ENCODE results near the gene F7.
"Not testable (repeated sequence)": the region's sequence is repeated elsewhere in the genome, so short reads cannot be mapped to it uniquely, and the experiment has no call there.

Gene F7

DNA sequence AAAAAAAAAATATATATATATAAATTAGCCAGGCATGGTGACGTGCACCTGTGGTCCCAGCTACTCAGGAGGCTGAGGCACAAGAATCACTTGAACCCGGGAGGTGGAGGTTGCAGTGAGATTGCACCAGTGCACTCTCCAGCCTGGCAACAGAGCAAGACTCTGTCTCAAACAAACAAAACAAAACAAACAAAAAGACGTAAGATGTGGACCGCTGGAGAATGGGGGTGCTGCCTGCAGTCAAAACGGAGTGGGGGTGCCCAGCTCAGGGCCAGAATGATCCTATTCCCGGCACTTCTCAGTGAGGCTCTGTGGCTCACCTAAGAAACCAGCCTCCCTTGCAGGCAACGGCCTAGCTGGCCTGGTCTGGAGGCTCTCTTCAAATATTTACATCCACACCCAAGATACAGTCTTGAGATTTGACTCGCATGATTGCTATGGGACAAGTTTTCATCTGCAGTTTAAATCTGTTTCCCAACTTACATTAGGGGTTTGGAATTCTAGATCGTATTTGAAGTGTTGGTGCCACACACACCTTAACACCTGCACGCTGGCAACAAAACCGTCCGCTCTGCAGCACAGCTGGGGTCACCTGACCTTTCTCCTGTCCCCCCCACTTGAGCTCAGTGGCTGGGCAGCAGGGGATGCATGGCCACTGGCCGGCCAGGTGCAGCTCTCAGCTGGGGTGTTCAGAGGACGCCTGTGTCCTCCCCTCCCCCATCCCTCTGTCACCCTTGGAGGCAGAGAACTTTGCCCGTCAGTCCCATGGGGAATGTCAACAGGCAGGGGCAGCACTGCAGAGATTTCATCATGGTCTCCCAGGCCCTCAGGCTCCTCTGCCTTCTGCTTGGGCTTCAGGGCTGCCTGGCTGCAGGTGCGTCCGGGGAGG, at the start of gene F7:
TSS of gene F7 (plus strand) at position 760 of the 889 bp plus-strand sequence. CDS start at position 811, 51 bp downstream.
- peak; percentile 51 for DNase-seq

DNA sequence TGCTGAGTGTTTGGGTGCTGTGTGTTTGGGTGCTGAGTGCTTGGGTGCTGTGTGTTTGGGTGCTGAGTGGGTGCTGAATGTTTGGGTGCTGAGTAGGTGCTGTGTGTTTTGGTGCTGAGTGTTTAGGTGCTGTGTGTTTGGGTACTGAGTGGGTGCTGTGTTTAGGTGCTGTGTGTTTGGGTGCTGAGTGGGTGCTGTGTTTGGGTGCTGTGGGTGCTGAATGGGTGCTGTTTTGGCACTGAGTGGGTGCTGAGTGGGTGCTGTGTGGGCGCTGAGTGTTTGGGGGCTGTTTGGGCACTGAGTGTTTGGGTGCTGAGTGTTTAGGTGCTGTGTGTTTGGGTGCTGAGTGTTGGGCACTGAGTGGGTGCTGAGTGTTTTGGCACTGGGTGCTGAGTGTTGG, 48.5 kb upstream of the F7 start:
- no peak for DNase-seq

DNA sequence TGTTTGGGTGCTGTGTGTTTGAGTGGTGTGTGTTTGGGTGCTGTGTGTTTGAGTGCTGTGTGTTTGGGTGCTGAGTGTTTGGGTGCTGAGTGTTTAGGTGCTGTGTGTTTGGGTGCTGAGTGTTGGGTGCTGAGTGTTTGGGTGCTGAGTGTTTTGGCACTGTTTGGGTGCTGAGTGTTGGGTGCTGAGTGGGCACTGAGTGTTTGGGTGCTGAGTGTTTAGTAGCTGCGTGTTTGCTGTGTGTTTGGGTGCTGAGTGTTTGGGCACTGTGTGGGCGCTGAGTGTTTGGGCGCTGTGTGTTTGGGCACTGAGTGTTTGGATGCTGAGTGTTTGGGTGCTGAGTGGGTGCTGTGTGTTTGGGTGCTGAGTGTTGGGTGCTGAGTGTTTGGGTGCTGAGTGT, 48.0 kb upstream of the F7 start:
- not testable (repeated sequence) for DNase-seq

DNA sequence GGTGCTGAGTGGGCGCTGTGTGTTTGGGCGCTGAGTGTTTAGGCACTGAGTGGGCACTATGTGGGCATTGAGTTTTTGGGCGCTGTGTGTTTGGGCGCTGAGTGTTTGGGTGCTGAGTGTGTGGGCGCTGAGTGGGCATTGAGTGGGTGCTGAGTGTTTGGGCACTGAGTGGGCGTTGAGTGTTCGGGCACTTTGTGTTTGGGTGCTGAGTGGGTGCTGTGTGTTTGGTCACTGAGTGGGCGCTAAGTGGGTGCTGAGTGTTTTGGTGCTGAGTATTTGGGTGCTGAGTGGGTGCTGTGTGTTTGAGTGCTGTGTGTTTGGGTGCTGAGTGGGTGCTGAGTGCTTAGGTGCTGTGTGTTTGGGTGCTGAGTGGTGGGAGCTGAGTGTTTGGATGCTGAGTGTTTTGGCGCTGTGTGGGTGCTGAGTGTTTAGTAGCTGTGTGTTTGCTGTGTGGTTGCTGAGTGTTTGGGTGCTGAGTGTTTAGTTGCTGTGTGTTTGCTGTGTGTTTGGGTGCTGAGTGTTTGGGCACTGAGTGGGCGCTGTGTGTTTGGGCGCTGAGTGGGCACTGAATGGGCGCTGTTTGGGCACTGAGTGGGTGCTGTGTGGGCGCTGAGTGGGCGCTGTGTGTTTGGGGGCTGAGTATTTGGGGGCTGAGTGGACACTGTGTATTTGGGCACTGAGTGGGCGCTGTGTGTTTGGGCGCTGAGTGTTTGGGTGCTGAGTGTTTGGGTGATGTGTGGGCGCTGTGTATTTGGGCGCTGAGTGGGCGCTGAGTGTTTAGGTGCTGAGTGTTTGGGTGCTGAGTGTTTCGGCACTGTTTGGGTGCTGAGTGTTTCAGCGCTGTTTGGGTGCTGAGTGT, 47.2 kb upstream of the F7 start:
- no peak for DNase-seq

DNA sequence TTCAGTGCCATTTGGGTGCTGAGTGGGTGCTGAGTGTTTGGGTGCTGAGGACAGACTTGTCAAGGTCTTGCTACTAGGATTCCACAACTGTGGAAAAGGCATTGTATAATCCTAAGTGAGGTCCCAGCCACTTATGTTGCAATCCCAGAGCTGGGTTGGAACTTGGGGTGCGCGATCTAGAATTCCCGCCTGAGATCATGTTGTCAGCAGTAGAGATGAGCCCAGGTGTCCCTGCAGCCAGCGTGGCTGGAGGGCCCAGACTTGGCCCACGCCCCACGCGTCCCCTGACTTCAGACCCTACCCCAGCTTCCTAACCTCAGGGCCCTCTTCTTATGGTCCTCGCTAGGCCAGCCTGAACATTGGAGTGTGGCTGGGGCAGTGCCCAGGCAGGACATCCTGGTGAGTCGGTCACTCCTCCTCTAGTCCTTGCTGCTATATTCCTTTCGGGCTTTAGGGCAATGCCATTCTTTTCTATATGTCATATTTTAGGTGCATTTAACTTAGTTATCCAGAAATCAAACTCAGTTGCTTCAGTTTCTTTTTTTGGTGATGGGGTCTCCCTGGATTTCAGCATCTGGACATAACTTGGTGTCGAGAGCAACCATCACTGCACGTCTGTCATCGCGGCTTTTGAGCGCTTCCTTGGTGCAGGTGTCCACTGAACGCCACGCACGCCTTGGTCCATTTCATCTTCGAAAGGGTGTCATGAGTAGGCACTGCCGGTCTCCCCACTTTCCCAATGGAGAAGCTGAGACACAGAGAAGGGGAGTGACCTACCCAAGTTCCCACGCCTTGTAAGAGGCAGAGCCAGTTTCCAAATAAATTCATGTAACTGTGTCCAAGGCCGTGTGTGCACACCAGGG, 46.4 kb upstream of the F7 start:
- DNase-seq = no peak

DNA sequence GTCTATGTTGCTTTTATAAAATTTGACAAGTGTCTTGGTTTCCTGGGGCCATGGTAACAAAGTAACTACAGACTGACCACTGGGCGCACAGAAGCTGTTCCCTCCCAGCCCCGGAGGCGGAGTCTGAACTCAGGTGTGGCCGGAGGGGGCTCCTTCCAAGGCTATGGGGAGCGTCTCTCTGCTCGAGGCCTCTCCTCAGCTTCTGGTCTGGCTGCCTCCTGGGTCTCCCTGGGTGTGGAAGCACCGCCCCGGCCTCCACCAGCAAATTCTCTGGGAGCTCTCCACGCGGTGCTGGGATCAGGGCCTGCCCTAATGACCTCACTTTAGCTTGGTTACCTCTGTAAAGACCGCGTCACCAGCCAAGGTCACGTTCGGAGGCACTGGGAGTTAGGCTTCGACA, 45.7 kb upstream of the F7 start:
- DNase-seq = no peak

DNA sequence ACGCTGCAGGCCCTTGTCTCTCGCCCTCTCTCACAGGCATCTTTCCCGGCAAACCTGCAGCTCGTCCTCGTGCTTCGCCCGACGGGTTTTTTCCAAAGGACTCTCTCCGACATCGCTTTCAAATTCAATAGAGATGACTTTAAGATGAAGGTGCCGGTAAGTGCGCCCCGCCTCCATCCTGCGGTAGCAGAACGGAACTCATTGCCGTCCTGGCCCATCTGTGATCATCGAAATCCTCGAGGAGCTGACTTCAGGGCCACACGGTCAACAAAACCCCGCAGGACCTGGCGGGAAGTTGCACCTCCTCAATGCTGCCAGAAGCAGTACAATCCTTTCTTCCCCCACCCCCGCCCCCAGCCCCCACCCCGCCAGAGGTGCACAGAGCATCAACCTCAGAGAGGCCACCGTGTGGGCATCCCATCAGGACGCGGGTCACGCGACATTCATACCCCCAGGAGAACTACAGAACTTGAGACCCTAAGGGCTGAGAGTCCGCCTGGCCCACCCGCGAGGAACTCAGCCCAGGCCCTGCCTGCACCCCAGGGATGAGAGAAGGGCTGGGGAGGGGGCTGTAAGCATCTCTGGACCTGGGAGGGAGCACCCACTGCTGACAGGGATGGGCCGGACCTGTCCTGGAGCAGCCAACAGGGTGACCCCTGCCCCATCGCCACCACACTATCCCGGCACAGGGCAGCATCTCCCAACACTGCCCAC, 44.9 kb upstream of the F7 start:
- no peak for DNase-seq

DNA sequence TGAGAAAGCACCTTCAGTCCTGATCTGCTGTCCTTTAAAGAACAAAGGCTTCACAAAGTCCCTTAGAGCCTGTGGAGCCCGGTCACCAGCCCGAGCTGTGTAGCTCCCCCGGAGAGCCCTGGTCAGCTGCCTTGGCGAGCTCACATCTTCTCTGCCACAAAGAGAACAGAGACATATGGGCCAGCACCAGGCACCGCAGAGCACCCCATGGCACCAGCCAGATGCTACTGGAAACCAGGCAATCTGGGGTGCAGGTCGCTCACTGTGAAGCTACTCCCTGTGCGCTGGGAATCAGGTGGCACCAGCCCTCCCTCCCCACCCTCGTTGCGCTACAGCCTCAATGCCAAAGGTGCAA, 44.3 kb upstream of the F7 start:
- no peak for DNase-seq

DNA sequence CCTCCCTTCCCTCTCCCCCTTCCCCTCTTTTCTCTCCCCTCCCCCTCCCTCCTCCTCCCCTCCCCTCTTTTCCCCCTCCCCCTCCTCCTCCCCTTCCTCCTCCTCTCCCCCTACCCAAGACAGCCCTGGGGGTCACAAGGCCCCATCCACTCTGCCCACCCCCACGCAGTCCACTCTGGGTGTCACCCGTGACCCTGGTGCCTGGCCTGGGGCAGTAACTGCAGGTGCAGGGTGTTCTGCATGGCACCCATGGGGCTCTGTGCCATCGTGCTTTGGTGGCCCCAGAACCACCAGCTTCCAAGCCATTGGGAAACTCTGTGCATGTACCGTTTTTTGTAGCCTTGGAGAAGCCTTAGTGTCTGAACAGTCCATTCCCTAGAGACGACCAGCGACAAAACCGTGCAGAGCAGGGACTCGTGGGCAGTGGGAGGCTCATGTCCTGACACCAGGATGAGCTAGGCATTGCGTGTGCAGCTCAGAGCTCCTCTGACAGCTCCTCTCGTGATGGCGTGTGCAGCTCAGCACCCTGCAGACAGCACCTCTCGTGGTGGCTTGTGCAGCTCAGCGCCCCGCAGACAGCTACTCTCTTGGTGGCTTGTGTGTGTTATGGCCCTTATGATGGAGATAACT, 43.7 kb upstream of the F7 start:
- DNase-seq = no peak

DNA sequence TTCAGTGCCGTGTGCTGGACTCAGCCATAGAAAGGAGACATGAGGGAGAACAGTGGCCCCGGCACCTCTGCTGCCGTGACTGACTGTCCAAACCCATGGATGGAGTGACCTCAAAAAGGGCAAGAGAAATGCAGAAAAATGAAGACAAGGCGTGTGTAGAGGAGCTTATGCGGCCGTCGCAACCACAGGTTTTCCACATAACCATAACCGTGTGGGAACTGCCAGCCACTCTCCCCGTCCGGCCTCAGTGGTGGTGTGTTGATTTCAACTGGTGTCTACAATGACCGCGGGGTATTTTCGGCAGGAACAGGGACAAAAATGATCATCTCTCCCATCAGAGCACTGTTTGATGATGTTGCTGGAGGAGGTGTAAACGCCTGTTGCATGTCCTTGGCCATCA, 42.9 kb upstream of the F7 start:
- no peak for DNase-seq

DNA sequence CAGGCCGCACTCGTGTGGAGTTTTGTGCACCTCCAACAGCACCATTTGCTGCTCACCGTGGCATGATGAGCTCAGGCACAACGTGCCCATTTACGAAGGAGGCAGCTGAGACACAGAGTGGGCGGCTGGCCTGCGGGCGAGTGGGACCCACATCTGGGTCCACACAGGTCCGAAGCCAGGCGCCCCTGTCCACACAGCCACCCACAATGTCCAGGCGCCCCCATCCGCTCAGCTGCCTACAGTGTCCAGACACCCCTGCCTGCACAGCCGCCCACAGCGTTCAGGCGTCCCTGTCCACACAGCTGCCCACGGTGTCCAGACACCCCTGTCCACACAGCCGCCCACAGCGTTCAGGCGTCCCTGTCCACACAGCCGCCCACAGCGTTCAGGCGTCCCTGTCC, 42.5 kb upstream of the F7 start:
- no peak for DNase-seq

DNA sequence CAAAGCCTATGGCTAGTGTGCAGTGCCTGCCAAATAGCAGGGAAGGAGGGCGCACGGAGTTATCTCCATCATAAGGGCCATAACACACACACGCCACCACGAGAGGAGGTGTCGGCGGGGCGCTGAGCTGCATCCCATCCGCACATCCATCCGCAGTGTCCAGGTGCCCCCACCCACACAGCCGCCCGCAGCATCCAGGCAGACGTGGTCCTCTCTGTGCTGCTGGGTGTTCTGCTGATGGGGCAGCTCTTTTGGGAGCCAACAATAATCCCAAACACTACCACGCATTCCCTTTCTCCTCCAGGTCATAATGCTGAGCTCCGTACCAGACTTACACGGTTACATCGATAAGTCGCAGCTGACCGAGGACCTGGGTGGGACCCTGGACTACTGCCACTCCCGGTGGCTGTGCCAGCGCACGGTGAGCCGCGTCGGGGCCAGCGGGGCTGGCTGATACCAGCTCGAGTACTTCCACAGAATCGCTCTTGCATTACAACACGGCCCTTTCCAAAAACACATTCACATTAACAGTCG, 41.5 kb upstream of the F7 start:
- no peak for DNase-seq

DNA sequence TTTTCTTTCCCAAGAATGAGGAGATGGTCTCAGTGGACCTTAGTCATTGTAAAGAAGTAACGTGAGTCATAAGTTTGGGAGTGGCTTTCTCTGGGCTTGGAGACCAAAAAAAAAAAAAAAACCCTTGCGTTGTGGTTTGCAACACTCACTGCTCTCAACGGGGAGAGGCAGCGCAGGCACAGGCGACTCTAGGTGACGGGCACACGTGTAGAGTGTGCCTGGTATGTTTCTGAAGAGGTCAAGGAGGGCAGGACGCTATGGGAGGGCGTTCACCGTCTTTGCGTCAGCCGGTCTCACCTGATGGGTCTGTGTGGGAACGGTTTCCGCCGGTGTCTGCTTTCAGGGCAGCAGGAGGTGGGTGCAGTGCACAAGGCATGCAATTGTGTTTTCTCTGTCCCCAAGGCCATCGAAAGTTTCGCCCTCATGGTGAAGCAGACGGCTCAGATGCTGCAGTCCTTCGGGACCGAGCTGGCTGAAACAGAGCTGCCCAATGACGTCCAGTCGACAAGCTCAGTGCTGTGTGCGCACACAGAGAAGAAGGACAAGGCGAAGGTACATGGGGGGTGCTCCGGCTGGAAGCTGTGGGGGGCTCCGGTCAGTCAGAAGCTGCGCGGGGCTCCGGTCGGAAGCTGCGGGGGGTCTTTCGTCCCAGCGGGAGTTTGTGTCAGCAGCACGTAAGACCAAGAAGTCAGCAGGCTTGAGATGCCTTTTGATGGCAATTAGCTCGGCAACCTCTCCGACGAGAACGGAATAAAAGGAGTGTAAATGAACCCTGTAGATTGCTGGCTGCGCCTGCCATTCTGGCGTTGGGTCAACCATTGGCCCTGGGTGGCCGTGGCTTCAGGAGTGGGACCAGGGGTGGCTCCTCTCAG, 40.8 kb upstream of the F7 start:
- DNase-seq = no peak

DNA sequence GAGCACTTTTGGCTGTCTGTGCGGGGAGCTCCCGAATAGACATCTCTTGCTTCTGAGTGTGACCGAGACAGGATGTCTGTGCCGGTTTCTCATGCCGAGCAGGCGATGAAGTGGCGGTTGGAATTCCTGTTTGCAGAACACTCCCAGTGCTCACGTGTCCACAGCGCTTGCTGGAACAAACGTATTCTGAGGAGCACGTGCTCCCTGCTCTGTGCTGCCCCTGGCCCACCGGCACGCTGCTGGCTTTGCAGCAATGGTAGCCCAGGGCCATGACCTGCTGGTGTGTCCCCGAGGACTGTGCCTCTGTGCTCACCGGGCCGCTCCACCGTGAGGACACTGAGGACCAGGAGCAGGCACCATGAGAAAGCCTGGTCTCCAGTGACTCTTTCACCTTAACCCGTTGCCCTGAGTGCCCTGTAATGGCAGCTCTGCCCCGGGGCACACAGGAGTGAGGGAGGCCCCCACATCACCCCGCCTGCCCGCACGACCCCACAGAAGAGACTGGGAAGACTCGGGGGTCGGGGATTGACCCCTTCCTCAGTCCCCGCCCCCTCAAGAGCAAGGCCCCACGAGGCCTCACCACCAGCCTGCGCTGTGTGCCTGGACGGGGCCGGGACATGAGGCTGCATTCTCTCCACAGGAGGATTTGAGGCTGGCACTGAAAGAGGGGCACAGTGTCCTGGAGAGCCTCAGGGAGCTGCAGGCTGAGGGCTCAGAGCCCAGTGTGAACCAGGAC, 40.0 kb upstream of the F7 start:
- DNase-seq = no peak

DNA sequence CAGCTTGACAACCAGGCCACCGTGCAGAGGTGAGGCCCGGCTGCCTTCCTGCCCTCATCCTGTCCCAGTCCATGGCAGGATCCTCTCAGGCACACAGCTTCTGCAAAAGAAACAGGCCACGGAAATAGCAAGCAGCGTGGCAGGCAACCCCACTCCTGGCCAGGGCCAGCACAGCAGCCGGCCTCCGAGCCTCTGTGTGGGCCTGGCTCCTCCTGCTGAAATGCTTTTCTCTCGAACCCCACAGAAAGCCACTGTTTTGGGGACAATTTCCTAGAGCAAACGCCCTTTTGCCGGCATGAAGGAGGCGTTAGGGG, 39.5 kb upstream of the F7 start:
- DNase-seq = no peak

DNA sequence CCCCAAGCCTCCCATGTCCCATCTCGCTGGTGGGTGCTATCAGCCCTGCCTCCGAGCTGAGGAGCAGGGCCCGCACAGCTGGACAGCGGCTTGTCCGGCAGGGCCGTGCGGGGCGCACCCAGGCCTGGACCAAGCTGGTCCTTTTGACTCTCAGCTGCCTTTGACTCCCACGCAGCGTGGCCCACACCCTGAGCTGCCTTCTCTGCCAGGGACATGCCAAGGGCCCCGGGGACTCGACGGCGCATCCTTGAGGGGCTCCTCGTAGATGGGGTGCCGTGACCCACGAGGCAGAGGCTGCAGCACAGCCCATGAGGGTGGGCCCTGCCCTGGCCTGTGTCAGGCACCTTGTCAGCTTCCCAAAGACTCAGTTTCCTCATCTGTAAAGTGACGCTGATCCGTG, 38.8 kb upstream of the F7 start:
- no peak for DNase-seq

DNA sequence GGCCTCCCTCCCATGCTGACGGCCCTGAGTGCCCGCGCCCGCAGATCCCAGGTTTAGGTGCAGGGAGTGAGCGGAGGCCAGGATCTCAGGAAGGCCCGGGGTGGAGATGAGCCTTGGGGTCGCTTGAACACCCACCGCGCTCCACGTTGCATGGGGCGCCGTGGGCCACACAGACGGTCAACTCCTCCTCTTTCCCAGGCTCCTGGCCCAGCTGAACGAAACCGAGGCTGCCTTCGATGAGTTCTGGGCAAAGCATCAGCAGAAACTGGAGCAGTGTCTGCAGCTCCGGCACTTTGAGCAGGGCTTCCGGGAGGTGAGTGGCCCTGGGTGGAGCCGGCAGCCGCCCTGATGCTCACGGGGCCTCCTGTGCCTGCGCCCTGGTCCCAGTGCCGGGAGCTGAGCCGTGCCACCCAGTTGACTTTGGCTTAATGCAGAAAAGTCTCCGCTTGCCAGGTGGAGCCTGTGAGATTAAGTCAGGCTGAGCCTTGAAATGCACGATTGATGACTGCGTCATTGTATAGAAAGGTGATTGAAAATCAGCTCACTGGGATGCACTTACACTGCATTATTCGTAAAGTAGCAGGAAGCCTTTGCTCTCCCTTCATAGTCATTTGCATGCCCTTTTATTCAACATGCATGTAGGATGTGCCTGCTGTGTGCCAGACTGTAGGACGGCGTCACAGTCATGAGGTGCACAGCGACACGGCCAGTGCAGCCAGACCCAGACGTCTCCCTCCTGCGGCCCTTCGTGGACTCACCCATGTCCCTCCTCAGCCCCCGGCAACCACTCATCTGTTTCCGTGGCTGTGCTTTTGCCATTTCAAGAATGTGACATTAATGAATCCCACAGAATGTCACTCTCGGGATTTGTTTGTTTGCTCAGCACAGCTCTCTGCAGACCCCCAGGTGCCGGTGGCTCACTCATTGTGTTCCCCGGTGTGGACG, 35.5 kb upstream of the F7 start:
- DNase-seq = no peak

DNA sequence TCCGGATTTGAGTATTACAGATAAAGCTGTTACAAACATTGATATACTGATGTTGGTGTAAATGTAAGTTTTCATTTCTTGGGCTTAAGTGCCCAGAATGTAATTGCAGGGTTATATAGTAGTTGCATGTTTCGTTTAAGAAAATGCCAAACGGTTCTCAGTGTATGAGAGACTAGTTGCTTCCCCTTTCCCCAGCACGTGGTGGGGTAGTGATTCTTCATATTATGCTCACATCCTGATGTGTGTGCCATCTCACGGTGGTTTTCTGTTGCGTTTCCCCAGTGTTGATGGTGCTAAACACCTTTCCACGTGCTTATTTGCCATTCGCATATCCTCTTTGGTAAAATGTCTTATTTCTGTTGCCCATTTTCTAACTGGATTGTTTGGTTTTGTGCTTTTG, 34.7 kb upstream of the F7 start:
- DNase-seq = no peak

DNA sequence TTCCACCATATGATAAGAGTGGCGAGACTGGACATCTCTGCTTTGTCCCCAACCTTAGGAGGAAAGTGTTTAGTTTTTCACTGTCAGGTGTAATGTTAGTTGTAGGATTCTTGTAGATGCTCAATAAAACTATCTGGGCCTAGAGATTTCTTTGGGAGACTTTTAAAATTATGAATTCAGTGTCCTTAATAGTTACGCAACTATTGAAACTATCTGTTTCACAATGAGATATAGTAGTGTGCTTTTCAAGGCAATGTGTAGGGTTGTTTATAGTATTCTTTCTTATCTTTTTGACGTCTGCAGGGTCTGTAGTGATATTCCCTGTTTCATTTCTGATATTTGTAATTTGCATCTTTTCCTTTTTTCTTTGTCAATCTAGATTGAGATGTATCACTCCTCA, 33.2 kb upstream of the F7 start:
- no peak for DNase-seq
